ENCODE measurements around the gene SPATA6.
"Not testable (repeated sequence)": the region's sequence is repeated elsewhere in the genome, so short reads cannot be mapped to it uniquely, and the experiment has no call there.

SPATA6 gene

GRCh38 chr1:48469616-48470480, 2.2 kb downstream of the SPATA6 start:
- peak overlapping the region; percentile 58 for H3K4me3 ChIP-seq (ENCODE audit: low read depth, low read length)
- peak; percentile 66 for DNase-seq (ENCODE audit: low read depth)

GRCh38 chr1:48466594-48466993, 5.4 kb downstream of the SPATA6 start:
- no peak overlapping the region for H3K4me3 ChIP-seq (ENCODE audit: low read depth, low read length)
- DNase-seq (ENCODE audit: low read depth) = no peak

GRCh38 chr1:48462716-48463302, 9.2 kb downstream of the SPATA6 start:
- no peak overlapping the region for H3K4me3 ChIP-seq (ENCODE audit: low read depth, low read length)
- no peak for DNase-seq (ENCODE audit: low read depth)

GRCh38 chr1:48450505-48450904, 21.5 kb downstream of the SPATA6 start:
- H3K4me3 ChIP-seq (ENCODE audit: low read depth, low read length) = no peak overlapping the region
- DNase-seq (ENCODE audit: low read depth) = no peak

- no peak overlapping the region for H3K4me3 ChIP-seq (ENCODE audit: low read depth, low read length)
- DNase-seq (ENCODE audit: low read depth) = no peak
Observed at GRCh38 chr1:48448932-48449331, 23.1 kb downstream of the SPATA6 start.

- not testable (repeated sequence) for H3K4me3 ChIP-seq (ENCODE audit: low read depth, low read length); DNase-seq (ENCODE audit: low read depth)
Observed at GRCh38 chr1:48444186-48444585, 27.8 kb downstream of the SPATA6 start.

GRCh38 chr1:48442864-48443619, 29.0 kb downstream of the SPATA6 start:
- no peak overlapping the region for H3K4me3 ChIP-seq (ENCODE audit: low read depth, low read length)
- no peak for DNase-seq (ENCODE audit: low read depth)

GRCh38 chr1:48440786-48441185, 31.2 kb downstream of the SPATA6 start:
- H3K4me3 ChIP-seq (ENCODE audit: low read depth, low read length); DNase-seq (ENCODE audit: low read depth): not testable (repeated sequence)

- DNase-seq (ENCODE audit: low read depth) = no peak
- H3K4me3 ChIP-seq (ENCODE audit: low read depth, low read length) = no peak overlapping the region
Observed at GRCh38 chr1:48439380-48439779, 32.6 kb downstream of the SPATA6 start.

- DNase-seq (ENCODE audit: low read depth); H3K4me3 ChIP-seq (ENCODE audit: low read depth, low read length): not testable (repeated sequence)
Observed at GRCh38 chr1:48437379-48437778, 34.6 kb downstream of the SPATA6 start.

GRCh38 chr1:48435312-48436002, 36.5 kb downstream of the SPATA6 start:
- H3K4me3 ChIP-seq (ENCODE audit: low read depth, low read length); DNase-seq (ENCODE audit: low read depth): not testable (repeated sequence)

- H3K4me3 ChIP-seq (ENCODE audit: low read depth, low read length) = no peak overlapping the region
- no peak for DNase-seq (ENCODE audit: low read depth)
Observed at GRCh38 chr1:48430832-48431231, 41.2 kb downstream of the SPATA6 start.

- no peak overlapping the region for H3K4me3 ChIP-seq (ENCODE audit: low read depth, low read length)
- no peak for DNase-seq (ENCODE audit: low read depth)
Observed at GRCh38 chr1:48422009-48422408, 50.0 kb downstream of the SPATA6 start.

- no peak overlapping the region for H3K4me3 ChIP-seq (ENCODE audit: low read depth, low read length)
- no peak for DNase-seq (ENCODE audit: low read depth)
Observed at GRCh38 chr1:48418742-48419141, 53.3 kb downstream of the SPATA6 start.

GRCh38 chr1:48415050-48415449, 57.0 kb downstream of the SPATA6 start:
- no peak overlapping the region for H3K4me3 ChIP-seq (ENCODE audit: low read depth, low read length)
- DNase-seq (ENCODE audit: low read depth) = no peak

- DNase-seq (ENCODE audit: low read depth) = no peak
- no peak overlapping the region for H3K4me3 ChIP-seq (ENCODE audit: low read depth, low read length)
Observed at GRCh38 chr1:48414264-48414663, 57.7 kb downstream of the SPATA6 start.

- DNase-seq (ENCODE audit: low read depth) = no peak
- no peak overlapping the region for H3K4me3 ChIP-seq (ENCODE audit: low read depth, low read length)
Observed at GRCh38 chr1:48405940-48406339, 66.1 kb downstream of the SPATA6 start.

GRCh38 chr1:48405400-48405799, 66.6 kb downstream of the SPATA6 start:
- no peak overlapping the region for H3K4me3 ChIP-seq (ENCODE audit: low read depth, low read length)
- DNase-seq (ENCODE audit: low read depth) = peak; percentile 12

- DNase-seq (ENCODE audit: low read depth) = no peak
- no peak overlapping the region for H3K4me3 ChIP-seq (ENCODE audit: low read depth, low read length)
Observed at GRCh38 chr1:48402599-48402998, 69.4 kb downstream of the SPATA6 start.

GRCh38 chr1:48396208-48396607, 75.8 kb downstream of the SPATA6 start:
- no peak overlapping the region for H3K4me3 ChIP-seq (ENCODE audit: low read depth, low read length)
- DNase-seq (ENCODE audit: low read depth) = no peak

Data from skeletal muscle cell (primary cell).